Measurements from ENCODE around the gene UBE2O.

Gene UBE2O

DNA sequence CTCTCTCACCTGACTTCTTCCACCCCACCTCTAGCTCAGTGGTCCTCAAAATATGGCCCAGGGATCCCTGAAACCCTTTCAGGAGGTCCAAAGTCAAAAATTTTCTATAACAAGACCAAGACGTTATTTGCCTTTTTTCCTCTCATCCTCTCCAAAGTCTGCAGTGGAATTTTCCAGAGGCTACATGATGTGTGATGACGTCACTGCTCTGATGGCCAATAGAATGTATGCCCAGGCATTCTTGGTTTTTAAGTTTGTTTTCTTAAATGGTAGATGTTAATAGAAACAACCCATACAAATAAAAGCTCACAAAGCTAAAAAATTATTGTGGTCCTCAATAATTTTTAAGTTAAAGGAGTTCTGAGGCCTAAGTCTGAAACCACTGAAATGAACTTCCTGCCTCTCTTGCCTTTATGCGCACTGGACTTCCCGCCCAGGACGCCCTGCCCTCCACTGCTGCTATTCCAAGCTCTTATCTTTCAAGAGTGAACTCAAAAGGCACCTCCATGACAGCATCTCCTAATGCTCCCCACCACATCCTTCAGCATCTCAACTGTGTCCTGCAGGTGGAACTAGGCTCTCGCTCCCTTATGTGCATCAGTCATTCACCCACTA lies 13.5 kb downstream of the UBE2O start:
- DNase-seq (ENCODE audit: low read depth in 3 of 3): no peak

DNA sequence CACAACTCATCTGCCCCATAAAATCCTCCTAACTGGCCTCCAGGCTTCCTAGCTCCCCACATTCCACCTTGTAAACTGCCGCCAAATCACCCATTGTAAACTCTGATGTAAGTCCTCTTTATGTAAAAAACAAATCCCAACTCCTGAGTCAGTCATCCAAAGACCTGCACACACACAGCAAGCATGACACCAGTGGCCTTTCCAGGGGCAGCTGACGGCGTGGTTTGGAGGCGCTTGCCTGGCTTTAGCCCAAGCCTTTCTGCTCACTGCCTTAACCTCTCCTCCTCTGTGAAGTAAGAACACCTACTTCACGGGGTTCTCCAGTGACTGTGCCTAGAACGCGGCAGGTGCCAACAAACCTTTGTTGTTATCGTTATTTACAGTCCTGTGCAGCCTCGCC lies 14.0 kb downstream of the UBE2O start:
- DNase-seq (ENCODE audit: low read depth in 3 of 3): no peak

DNA sequence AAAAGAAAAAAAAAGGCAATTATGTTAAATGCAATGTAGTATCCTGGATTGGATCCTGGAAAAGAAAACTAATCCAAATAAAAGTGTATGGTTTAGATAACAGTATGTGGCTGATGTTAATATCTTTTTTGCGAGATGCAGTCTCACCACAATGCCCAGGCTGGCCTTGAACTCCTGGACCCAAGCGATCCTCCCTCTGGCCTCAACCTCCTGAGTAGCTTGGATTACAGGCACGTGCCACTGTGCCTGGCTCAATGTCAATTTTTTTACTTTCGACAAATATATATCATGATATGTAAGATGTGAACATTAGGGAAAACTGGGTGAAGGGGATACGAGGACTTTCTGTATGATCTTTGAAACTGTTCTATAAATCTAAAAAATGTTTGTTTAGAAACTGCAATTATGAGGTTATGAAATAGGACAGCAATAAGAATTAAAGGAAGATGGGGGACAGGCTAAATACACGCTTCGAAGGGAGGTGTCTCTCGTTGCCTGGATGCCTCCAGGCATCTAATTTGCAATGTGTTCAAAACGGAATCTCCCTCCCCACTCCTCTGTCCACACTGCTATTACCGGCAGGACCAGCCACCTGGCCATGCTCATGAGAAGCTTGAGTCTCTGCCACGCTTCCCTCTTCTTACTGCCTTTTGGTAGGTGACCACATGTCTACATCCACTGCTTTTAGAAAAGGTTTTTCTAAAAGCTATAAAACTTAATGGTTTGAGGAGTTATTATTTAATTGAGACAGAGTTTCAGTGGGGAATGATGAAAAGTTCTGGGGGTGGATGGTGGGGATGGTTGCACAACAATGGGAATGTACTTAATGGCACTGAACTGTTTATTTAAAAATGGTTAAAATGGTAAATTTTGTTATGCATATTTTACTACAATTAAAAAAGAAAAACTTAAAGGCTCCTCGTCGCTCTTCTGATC lies 15.2 kb downstream of the UBE2O start:
- DNase-seq (ENCODE audit: low read depth in 3 of 3): no peak

DNA sequence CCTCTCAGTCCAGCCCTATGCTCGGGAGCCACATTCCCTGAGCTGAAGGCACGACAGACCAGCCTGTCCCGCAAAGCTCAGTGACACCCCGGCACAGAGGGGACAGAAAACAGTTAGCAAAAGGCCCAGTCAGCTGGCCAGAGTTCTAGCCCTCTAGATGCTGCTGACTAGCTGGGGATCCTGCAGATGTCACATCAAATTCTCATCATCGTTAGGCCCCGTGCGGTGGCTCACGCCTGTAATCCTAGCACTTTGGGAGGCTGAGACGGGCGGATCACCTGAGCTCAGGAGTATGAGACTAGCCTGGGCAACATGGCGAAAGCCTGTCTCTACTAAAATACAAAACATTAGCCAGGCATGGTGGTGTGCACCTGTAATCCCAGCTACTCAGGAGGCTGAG lies 17.2 kb downstream of the UBE2O start:
- DNase-seq (ENCODE audit: low read depth in 3 of 3): no peak

DNA sequence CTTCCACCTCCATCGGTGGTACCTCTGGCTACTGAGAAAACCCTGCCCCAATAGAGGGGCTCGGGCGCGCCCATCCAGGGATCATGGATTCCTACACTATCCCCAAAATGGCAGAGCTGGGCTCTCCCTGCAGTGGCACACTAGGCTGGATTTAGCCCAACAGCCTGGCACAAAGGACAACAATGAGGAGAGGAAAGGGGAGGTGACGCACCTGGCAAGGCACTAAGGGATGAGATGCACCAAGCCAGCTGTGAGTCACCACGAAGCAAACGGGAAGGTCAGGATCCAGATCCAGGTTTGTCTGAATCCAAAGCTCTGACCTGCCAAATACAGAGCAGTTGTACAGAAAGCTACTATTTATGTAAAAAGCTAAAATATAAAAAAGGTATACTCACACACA lies 18.1 kb downstream of the UBE2O start:
- DNase-seq (ENCODE audit: low read depth in 3 of 3): no peak

DNA sequence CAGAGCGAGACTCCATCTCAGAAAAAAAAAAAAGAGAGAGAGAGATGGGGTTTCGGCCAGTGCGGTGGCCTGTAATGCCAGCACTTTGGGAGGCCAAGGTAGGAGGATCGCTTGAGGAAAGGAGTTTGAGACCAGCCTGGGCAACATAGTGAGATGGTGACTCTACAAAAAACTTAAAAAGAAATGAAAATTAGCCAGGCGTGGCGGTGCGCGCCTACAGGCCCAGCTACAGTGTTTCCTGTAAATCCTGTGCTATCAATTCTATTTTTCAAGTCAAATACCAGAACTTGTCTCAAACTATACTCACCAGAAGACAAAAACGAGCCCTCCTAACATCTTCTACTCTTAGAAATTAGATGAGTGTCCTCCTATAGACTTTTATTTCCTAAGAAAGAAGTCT lies 19.3 kb downstream of the UBE2O start:
- DNase-seq (ENCODE audit: low read depth in 3 of 3): no peak

DNA sequence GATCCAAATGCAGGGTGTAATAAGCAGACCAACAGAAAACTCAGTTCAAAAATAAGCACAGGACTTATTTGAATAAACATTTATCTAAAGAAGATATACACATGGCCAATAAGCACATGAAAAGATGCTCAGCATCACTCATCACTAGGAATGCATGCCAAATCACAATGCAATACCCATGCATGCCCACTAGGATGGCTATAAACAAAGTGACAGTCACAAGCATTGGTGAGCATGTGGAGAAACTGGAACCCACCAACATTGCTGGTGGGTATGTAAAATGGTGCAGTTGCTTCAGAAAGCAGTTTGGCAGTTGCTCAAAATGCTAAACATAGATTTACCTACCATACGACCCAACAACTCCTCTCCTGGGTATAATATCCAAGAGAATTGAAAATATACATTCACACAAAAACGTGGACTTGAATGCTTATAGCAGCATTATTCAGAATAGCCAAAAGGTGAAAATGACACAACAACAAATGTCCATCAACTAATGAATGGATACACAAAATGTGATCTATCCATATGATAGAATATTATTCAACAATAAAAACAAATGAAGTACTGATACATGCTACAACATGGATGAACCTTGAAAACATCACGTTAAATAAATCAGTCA lies 20.1 kb downstream of the UBE2O start:
- DNase-seq (ENCODE audit: low read depth in 3 of 3): no peak

DNA sequence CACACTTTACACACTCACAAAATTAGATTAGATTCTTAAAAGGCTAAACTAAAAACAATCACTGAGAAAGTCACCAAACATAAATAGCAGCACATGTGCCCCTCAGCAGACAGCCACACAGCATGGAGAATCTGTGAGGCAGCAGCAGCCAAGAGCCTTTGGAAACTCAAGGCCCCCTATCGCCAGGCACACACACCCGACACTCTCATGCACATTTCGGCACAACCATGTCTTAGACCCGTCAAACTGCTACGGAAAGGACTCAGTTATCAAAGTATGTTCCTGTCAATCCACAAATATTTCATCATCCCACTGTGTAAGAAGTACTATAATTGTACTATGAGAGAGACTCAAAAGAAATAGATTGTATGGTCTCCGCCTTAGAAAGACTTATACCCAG lies 20.9 kb downstream of the UBE2O start:
- DNase-seq (ENCODE audit: low read depth in 3 of 3): no peak

DNA sequence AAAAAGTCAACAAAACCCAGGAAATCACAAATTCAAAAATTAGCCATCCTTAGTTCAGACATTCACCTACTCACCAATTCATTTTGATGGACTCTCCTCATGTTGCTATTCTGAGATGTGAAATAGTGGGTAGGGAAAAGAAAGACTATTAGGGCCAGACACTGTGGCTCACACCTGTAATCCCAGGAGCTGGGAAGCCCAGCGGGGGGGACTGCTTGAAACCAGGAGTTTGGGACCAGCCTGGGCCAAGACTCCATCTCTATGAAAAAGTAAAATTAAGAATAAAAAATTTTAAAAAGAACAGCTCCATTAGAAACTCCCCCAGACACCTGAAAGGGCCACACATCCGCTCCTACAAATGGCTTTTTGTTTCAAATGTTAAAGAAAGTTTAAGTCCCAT lies 21.4 kb downstream of the UBE2O start:
- DNase-seq (ENCODE audit: low read depth in 3 of 3): no peak

DNA sequence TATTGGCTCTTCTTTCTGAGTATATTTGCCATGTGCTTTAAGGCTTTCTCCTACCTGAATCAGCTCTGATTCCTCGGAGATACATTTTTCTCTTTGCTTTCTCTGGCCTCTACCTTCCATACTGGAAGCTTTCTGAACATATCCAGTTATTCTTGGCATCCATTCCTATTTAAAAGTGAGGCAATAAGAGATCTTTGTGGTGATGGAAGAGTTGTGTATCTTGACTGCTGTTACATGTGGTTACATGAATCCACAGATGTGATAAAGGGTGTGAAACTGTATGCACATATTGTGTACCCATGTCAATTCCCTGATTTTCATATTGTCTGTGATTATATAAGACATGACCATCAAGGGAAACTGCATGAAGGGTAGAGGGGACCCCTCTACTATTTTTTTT lies 24.4 kb downstream of the UBE2O start:
- no peak for DNase-seq (ENCODE audit: low read depth in 3 of 3)

DNA sequence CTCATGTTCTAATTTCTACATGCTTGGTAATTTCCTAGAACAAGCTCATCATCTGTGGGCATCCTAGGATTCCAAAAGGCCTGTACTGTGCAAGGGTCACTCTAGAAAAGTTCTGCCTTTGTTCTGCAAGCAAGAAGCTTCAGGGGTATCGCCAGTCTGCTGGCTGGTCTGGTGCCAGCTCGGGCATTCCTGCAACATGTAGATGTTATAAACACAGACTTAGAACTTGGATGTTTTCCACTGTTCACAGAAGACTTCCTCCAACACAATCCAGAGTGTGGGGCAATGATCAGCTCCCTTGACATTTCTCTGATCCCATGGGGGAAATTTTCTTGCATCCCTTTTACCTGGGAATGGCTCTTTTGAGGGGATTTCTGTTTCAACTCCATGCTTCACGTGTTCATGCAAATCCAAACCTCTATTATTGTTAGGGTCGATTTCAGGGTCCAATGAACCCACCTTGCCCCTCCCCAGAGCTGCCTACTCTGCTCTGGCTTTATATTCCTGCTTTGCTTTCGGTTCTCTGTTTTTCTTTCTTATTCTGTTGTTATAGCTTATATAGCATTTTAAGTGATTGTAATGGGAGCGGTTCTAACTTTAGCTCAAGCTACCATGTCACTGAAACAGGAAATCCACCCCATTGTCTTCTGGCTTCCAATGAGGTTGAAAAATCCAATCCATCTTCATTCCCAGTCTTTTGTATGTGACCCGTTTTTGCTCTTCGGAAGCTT lies 25.3 kb downstream of the UBE2O start:
- no peak for DNase-seq (ENCODE audit: low read depth in 3 of 3)

DNA sequence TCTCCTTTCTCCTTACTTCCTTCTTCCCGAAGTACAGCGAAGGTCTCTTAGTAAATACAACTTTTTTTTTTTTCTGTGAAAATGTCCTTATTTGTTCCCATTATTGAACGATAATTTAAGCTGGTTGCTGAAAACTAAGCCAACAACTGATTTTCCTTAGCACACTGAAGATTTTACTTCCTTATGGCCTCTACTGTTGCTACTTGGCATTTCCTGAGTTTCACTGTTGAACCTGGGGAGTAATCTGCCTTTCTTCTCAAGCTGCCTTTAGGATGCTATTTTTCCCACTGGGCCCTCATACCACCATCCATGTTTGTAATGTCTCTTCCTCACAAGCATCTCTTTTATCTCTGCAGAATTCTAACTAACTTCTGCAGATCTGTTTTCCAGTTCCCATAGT lies 26.1 kb downstream of the UBE2O start:
- DNase-seq (ENCODE audit: low read depth in 3 of 3): no peak

DNA sequence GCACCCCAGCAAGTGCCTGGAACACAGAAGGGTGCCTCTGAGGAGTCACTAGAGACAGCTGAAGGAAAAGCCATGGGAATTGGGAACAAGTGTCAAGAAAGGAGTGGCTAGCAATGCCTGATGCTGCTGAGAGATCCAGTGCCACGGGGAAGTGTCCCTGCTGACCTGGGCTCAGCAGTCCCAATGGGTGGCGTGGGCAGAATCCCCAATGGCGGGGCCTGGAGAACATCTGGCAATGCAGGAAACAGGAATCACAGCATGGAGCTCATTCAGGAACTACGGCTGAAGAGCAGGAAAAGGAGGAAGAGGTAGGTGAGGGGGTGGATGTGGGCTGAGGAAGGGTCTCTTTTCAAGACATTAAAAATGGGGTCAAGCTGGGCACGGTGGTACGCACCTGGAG lies 30.1 kb downstream of the UBE2O start:
- DNase-seq (ENCODE audit: low read depth in 3 of 3): no peak

DNA sequence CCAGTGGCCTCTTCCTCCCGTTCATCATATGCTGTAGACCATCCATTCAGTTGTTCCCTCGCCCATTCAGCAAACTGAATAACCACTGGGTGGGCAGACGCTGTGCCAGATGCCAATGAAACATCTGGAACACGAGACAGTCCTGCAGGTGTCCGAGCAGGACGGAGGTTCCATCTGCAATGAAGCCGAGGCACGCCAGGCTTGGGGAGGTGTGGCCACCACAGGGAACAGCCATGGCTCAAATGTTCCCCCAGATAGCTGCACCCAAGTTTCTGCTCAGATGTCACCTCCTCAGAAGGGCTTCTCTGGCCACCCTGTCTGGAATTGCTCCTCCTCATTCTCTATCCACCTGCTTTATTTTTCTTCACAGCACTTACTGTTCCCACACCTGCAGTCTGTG lies 30.5 kb downstream of the UBE2O start:
- DNase-seq (ENCODE audit: low read depth in 3 of 3): no peak

DNA sequence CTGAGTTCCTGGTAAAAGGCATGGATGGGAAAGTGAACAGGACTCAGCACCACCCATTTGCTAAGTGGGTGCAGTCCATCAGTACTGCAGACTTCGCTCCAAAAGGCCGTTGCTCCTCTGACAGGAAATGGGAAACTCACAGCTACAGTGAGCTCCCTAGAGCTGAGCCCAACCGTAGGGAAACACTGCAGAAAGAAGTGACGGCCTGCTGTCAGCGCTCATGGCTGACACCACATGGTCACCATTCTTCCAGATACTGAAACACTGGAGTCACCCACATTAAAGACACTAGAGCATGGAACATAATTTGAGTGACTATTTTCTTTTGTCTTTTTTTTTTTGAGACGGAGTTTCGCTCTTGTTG lies 31.9 kb downstream of the UBE2O start:
- no peak for DNase-seq (ENCODE audit: low read depth in 3 of 3)

DNA sequence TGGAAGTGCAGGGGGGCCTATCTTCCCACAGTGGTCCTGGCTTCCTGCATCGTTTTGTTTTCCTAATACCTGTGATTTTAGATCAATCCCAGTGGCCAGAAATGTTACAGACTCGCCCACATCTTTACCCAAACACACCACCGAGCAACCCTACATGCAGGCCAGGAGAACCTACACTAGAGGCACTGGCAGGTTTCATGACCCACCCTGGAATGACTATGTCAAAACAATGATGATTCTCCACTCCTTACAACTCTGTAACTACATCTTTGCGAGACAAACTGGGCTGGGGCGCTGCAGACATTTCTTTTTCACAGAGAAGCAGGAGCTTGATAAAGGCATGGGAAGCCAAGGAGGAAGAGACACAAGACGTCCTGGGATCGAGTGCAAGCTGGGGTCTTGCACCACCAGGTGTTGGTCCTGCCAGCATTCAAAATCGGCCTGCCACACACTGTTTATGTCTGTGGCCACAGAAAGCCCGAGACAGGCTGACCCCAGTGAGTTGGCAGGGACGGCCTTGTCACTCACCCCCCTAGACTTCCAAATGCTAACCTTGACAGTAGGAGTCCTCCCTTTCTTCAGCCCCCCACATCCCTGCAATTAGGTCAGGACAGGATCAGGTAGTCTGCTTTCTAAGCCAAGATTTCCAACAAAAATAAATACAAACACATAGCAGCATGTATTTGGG lies 32.5 kb downstream of the UBE2O start:
- no peak for DNase-seq (ENCODE audit: low read depth in 3 of 3)

DNA sequence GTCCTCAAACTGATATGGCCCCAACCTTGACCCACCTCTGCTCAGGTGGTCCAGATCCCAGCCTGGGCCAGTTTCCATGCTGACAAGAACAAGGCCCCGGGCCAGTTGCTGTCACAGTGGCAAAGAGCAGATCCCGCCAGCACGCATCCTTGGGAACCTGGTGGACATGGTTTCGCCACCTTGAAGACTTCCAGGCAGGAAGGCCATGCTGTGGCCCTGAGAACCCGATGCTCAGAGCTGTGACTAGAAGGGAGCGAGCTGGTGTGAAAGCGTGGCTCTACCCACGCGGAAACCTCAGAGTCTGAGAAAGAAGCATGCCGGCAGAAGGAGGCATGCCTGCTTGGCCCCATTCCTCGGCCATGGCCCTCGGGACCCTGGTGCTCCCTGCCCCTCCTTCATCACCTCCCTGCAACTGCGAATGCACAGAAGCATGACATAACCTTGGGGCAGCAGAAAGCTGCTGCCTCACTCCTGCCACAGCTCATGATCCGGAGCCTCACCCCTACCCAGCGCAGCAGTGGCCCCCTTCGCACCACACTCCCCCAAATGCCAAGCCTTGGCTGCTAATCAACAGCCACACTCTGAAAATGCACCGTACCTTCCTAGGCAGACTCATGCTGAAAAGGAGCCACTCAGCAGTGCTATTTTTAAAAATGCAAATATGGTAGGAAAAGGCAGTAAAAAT lies 33.2 kb downstream of the UBE2O start:
- DNase-seq (ENCODE audit: low read depth in 3 of 3): no peak

DNA sequence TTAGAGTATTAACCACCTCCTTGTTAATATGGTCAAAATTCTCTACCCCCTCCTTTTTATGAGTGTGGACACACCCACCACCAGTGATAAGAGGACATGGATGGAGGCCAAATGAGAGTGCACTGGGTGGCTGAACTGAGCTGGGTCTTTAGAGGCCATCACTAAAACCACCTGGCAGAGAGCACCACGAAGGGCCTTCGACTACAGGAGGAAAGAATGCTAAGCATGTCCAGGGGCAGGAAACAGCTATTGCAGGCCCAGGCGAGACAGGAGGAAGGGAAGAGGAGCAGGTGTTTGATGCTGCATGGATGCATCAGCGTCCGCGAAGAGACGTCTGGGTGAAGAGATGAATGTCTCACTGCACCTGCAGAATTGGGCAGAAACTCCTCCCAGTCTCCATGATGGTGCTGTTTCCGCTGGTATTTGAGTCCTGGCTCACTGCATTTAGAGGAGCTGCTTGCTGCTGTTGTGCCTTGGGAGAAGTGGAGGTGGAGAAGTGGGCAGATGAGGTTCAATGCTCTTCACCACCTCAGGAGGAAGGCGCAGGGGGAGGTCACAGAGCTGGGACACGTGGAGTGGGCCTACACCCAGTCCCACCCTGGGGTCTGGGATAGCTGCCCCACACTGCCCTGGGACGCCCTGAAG lies 35.3 kb downstream of the UBE2O start:
- no peak for DNase-seq (ENCODE audit: low read depth in 3 of 3)

DNA sequence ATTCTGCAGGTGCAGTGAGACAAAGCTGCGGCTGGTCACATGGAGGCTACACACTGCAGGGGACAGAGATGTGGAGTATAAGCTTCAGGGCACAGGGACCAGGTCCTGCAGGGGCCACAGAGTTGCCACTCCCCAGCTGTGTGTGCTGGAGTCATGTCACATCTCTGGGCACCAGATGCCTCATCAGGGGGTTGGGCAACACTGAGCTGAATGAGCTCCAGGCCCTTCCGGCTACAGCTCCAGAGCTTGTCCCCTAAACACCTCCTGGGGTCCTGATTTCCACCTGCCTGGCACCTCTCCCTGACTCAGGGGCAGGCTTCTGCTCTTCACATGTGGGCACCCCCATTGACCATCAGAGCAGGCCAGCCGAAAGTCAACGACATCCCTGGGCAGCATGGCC lies 36.1 kb downstream of the UBE2O start:
- no peak for DNase-seq (ENCODE audit: low read depth in 3 of 3)

DNA sequence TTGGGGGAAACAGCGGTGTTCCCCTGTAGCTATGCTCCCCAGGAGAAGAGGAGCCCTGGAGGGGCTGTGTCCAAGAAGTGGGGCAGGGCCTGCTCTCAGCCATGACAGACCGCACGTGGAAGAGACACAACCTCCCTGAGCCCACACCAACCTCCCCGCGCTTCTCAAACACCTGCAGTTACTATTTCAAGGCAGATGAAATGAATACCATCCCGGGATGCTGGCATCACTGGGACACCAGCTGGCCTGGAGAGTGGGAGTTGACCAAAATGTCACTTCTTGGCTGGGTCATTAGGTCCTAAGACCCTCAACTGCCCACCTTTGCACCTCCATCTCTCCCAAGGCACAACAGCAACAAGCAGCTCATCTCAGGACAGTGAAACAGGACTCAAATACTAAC lies 36.5 kb downstream of the UBE2O start:
- DNase-seq (ENCODE audit: low read depth in 3 of 3): no peak

DNA sequence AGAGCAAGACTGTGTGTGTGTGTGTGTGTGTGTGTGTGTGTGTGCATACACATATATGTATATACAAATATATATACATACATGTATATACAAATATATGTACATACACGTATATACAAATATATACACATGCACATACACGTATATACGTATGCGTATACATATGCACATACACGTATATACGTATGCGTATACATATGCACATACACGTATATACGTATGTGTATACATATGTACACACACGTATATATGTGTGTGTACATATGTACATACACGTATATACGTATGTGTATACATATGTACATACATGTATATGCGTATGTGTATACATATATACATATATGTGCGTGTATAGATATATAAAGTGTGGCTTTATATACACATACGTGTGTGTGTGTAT lies 37.2 kb downstream of the UBE2O start:
- no peak for DNase-seq (ENCODE audit: low read depth in 3 of 3)

All from stimulated activated CD4-positive, alpha-beta T cell treated with anti-CD3 and anti-CD28 coated beads, TNF-alpha, amount 100 ng/mL, for 24 hours (primary cell).